ENCODE measurements around the gene ZCWPW1. TPM values are rescaled to one million over a fixed set of nuclear protein-coding genes. Genes with fewer than 3 reads are reported as not detected.

ZCWPW1 gene
- total and polyA plus RNA-seq, 2 experiments from 2014 or later: 1.9 to 4.2 TPM

GRCh38 chr7:100373261-100373831 is 55.2 kb downstream of the ZCWPW1 start, which contains the start of gene PILRA:
PILRA (plus strand) TSS chr7:100373487; CDS start chr7:100373657, 170 bp downstream.
- H3K4me2 ChIP-seq (ENCODE audit: unreplicated experiment): no peak within 1 kb of the TSS
- H3K9me2 ChIP-seq (ENCODE audit: insufficient read depth): no peaks in the 10 kb centered on the region
- H3K9ac ChIP-seq: no peak within 1 kb of the TSS
- H3K36me3 ChIP-seq (ENCODE audit: low read depth): no peaks in the 10 kb centered on the region
- no peaks in the 10 kb centered on the region for H3K27me3 ChIP-seq (replicated peaks; ENCODE audit: insufficient read depth)
- H3K27ac ChIP-seq: no peak within 1 kb of the TSS
- no peaks in the 10 kb centered on the region for H4K20me1 ChIP-seq (ENCODE audit: insufficient read depth)
- WGBS, 2 experiments (ENCODE audit: low coverage in 1 of 2, low lambda C conversion rate in 2 of 2, missing lambda C conversion rate in 2 of 2): 44 to 52% methylated on average over 10 to 12 of the region's 12 CpGs
- H3K9me3 ChIP-seq (ENCODE audit: low read depth): no peaks in the 10 kb centered on the region
- in situ Hi-C loops (cut with MboI): no loop called here
- H3K4me1 ChIP-seq (ENCODE audit: insufficient read depth): peaks cover 3% of the 10 kb centered on the region
- peak; percentile 49 for DNase-seq
- H3K4me3 ChIP-seq: no peak within 1 kb of the TSS
- peak within 1 kb of the TSS; percentile 82 for H2AFZ ChIP-seq
- TF ChIP-seq EZH2phosphoT487 (IDR thresholded peaks at IDR 0.05; ENCODE audit: insufficient read depth, low read depth) (no peak), EZH2 (IDR thresholded peaks at IDR 0.05; ENCODE audit: insufficient read depth, poor library complexity, severe bottlenecking) (no peak)
- H3F3A ChIP-seq (ENCODE audit: insufficient read depth): no peaks in the 10 kb centered on the region
- H3K79me2 ChIP-seq (ENCODE audit: insufficient read depth): no peaks in the 10 kb centered on the region

GRCh38 chr7:100372694-100373093 is 55.8 kb downstream of the ZCWPW1 start:
- TF ChIP-seq EZH2 (IDR thresholded peaks at IDR 0.05; ENCODE audit: insufficient read depth, poor library complexity, severe bottlenecking) (no peak), EZH2phosphoT487 (IDR thresholded peaks at IDR 0.05; ENCODE audit: insufficient read depth, low read depth) (no peak)
- Histone ChIP-seq H3K9ac (no peak overlapping the region), H3K4me2 (ENCODE audit: unreplicated experiment) (no peak overlapping the region), H3K36me3 (ENCODE audit: low read depth) (no peaks in the 10 kb centered on the region), H3K79me2 (ENCODE audit: insufficient read depth) (no peaks in the 10 kb centered on the region), H3K27ac (no peak overlapping the region), H3K9me2 (ENCODE audit: insufficient read depth) (no peaks in the 10 kb centered on the region), H3K9me3 (ENCODE audit: low read depth) (no peaks in the 10 kb centered on the region), H3F3A (ENCODE audit: insufficient read depth) (no peaks in the 10 kb centered on the region), H3K27me3 (replicated peaks; ENCODE audit: insufficient read depth) (no peaks in the 10 kb centered on the region), H3K4me1 (ENCODE audit: insufficient read depth) (peaks cover 3% of the 10 kb centered on the region), H3K4me3 (no peak overlapping the region), H4K20me1 (ENCODE audit: insufficient read depth) (no peaks in the 10 kb centered on the region), H2AFZ (peak overlapping the region; percentile 82)
- in situ Hi-C loops (cut with MboI): no loop called here
- WGBS, 2 experiments (ENCODE audit: low coverage in 1 of 2, low lambda C conversion rate in 2 of 2, missing lambda C conversion rate in 2 of 2): 53 to 59% methylated on average over 6 of the region's 6 CpGs
- no peak for DNase-seq

GRCh38 chr7:100372256-100372655 is 56.2 kb downstream of the ZCWPW1 start:
- Histone ChIP-seq H3K27ac (no peak overlapping the region), H3K4me3 (no peak overlapping the region), H4K20me1 (ENCODE audit: insufficient read depth) (no peaks in the 10 kb centered on the region), H3F3A (ENCODE audit: insufficient read depth) (no peaks in the 10 kb centered on the region), H3K9me2 (ENCODE audit: insufficient read depth) (no peaks in the 10 kb centered on the region), H3K4me1 (ENCODE audit: insufficient read depth) (peaks cover 3% of the 10 kb centered on the region), H3K36me3 (ENCODE audit: low read depth) (no peaks in the 10 kb centered on the region), H2AFZ (peak overlapping the region; percentile 82), H3K27me3 (replicated peaks; ENCODE audit: insufficient read depth) (no peaks in the 10 kb centered on the region), H3K9ac (no peak overlapping the region), H3K79me2 (ENCODE audit: insufficient read depth) (no peaks in the 10 kb centered on the region), H3K4me2 (ENCODE audit: unreplicated experiment) (no peak overlapping the region), H3K9me3 (ENCODE audit: low read depth) (no peaks in the 10 kb centered on the region)
- no peak for TF ChIP-seq EZH2phosphoT487 (IDR thresholded peaks at IDR 0.05; ENCODE audit: insufficient read depth, low read depth)
- no peak for TF ChIP-seq EZH2 (IDR thresholded peaks at IDR 0.05; ENCODE audit: insufficient read depth, poor library complexity, severe bottlenecking)
- DNase-seq: peak; percentile 83
- in situ Hi-C loops (cut with MboI): no loop called here
- 38 to 39% methylated on average over 7 to 8 of the region's 8 CpGs for WGBS, 2 experiments (ENCODE audit: low coverage in 1 of 2, low lambda C conversion rate in 2 of 2, missing lambda C conversion rate in 2 of 2)

- Histone ChIP-seq H2AFZ (peak overlapping the region; percentile 82), H3K79me2 (ENCODE audit: insufficient read depth) (no peaks in the 10 kb centered on the region), H3K9me2 (ENCODE audit: insufficient read depth) (no peaks in the 10 kb centered on the region), H3K36me3 (ENCODE audit: low read depth) (no peaks in the 10 kb centered on the region), H3K4me2 (ENCODE audit: unreplicated experiment) (no peak overlapping the region), H3K27ac (no peak overlapping the region), H3K27me3 (replicated peaks; ENCODE audit: insufficient read depth) (no peaks in the 10 kb centered on the region), H3K4me1 (ENCODE audit: insufficient read depth) (peaks cover 3% of the 10 kb centered on the region), H3F3A (ENCODE audit: insufficient read depth) (no peaks in the 10 kb centered on the region), H3K9ac (no peak overlapping the region), H3K4me3 (no peak overlapping the region), H4K20me1 (ENCODE audit: insufficient read depth) (no peaks in the 10 kb centered on the region), H3K9me3 (ENCODE audit: low read depth) (no peaks in the 10 kb centered on the region)
- TF ChIP-seq EZH2 (IDR thresholded peaks at IDR 0.05; ENCODE audit: insufficient read depth, poor library complexity, severe bottlenecking) (no peak), EZH2phosphoT487 (IDR thresholded peaks at IDR 0.05; ENCODE audit: insufficient read depth, low read depth) (no peak)
- DNase-seq: peak; percentile 19
- WGBS, 2 experiments (ENCODE audit: low coverage in 1 of 2, low lambda C conversion rate in 2 of 2, missing lambda C conversion rate in 2 of 2): 83% methylated on average over 4 to 7 of the region's 7 CpGs
- in situ Hi-C loops (cut with MboI): no loop called here
These were observed 56.8 kb downstream of the ZCWPW1 start for GRCh38 chr7:100371561-100372171.
